ENCODE results near the gene KCNH1.

Gene KCNH1

DNA sequence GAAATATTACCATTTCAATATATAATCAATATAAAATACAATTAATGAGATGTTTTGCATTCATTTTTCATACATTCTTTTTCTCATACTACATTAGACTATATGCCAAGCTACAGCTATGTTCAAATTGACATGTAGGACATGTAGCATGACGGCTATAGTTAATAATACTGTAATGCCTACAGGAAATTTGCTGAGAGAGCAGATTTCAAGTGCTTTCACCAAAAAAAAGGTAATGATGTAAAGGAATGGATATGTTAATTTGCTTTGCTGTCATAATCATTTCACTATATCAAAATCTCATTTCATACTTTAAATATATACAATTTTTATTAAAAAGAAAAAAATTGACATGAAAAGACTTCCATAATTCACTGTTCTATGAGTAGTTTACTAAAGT lies 215.1 kb downstream of the KCNH1 start:
- no peak for DNase-seq (ENCODE audit: low spot score)

- DNase-seq (ENCODE audit: low spot score) = no peak
Measured at GRCh38 chr1:210917560-210918169, 216.3 kb downstream of the KCNH1 start.

DNA sequence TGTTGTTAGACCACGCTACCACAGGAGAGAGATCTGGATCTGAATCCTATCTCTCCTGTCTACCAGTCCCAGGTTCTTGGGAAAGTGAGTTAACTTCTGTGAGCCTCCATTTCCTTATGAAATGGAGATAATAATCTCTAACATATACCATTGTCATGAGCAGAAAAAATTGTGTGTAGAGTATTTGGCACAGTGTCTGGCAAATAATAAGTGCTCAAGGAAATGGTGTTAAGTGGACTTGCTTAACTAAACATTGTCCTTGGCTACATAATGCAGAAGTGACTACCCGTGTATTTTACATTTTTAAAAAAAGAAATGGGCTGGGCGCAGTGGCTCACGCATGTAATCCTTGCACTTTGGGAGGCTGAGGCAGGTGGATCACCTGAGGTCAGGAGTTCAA lies 217.4 kb downstream of the KCNH1 start:
- DNase-seq (ENCODE audit: low spot score) = no peak

DNA sequence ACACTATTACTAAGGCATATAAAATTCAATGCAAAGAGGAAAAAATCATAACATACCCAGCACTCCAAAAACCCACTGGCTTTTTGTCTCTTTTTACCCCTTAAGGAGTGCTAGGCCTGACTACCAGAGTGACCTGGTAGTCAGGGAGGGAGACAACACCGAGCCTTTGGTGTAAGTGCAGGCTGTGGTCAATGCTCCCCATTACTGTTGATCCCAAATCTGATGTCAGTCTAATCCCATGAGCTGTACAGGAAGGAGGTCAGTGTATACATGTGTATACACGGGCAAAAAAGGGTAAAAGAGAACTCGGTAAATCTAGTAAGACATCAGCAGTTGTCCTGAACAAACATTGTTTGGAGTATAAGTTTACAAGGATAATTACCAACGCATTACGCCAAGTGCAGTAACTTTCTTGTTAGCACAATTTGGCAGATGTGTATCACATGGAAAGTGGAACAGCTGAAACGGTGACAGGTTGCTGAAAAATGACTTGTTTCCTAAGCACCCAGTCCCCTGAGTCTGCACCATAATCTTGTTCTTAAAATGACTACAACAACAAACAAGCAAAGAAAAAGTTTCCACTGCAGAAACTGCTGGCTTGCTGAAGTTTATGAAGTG lies 217.9 kb downstream of the KCNH1 start:
- no peak for DNase-seq (ENCODE audit: low spot score)

- DNase-seq (ENCODE audit: low spot score) = no peak
Measured at GRCh38 chr1:210912752-210913151, 221.2 kb downstream of the KCNH1 start.

DNA sequence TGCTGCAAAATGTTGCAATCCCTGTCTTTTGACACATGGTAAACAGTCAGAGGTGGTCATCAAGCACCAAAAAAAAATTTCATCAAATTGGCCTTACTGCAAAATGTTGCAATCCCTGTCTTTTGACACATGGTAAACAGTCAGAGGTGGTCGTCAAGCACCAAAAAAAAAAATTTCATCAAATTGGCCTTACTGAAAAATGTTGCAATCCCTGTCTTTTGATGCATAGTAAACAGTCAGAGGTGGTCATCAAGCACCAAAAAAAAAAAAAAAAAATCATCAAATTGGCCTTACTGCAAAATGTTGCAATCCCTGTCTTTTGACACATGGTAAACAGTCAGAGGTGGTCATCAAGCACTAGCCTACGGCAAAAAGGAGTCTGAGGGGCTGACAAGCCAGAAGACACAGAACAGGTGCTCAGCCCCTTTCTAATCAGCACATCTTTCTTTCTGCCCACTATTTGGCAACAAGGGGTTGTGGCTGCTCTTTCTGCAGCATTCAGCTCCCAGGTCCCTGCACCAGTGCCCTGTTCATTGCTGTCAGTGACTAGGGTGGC lies 223.8 kb downstream of the KCNH1 start:
- DNase-seq (ENCODE audit: low spot score) = no peak

DNA sequence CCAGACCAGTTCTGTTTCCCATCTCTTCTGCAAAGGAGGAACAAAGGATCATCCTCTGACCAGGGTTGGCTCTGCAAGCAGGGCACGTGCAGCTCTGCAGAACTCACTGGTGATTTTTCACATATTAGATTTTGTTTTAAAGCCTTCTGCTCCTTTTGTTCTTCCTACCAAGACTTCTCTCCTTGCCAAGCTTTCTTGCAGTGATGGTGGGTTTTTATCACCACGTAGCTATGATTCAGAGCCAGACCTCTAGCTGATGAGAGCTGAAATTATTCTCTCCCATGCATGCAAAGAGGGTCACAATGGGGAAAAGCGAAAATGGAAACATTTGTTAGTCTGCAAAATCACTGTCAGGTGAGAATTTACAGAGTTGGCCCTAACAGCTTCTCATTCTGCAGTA lies 225.2 kb downstream of the KCNH1 start:
- DNase-seq (ENCODE audit: low spot score) = no peak

GRCh38 chr1:210908257-210908656 lies 225.7 kb downstream of the KCNH1 start:
- no peak for DNase-seq (ENCODE audit: low spot score)

DNA sequence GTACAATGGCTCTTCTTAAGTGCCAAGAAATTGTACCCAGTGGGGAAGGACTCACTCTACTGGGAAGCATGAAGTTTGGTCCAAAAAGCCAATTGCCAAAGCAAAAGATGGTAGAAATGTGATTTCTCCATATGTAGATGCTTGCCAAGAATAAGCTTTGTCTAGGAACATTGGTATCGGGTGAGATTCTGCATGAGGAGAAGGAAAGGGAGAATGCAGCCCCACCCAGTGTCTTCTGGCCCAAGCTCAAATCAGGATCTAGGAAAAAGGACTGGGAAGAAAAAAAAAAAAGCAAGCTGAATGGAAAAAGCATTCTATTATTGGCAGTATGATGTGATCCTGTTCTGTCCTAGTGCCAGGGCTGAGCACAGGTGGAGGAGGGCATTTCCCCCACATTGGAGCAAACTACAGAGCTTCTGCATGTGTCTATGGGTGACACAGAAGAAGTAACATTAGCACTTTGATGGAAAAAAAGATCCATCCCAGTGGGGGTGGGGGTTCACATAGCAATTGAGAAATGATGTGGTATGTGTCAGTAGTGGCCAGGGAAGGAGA lies 226.6 kb downstream of the KCNH1 start:
- no peak for DNase-seq (ENCODE audit: low spot score)

GRCh38 chr1:210905944-210906453 lies 227.9 kb downstream of the KCNH1 start:
- DNase-seq (ENCODE audit: low spot score) = no peak

- DNase-seq (ENCODE audit: low spot score) = no peak
Measured at GRCh38 chr1:210905365-210905904, 228.5 kb downstream of the KCNH1 start.

DNA sequence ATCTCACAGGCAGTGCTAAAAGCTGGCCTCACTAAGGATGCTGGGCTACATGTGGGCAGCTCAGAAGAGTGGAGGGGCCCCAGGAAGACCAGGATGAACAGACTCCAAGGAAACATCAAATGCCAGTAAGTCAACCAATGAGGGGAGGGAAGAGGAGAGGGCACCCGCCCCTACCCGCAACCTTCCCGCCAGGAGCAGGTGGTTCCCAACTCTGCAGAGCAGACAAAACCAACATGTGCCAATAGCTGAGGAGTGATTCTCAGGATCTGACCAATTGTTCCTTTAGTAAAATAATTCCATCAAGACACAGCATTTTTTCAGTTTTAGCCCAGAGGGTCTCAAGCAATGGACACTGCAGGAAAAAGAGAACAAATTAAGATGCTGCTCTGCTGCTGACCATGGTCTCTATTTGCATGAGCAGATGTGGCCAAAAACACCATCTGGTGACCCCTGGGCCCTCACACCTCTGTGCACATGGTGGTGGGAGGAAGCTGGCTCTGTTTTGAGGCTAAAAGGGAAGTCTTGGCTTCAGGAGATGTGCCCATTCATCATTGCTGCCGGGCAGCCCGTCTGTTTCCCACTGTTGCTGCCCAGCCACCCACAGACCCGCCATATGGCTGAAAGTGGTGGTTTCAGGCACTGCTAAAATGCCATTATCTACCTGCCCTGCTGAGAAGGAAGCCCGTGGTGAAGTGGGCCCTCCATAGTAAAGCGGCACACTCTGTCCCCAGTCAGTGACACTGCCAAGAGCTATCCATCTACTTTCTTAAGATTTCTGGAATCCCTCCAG lies 231.8 kb downstream of the KCNH1 start:
- no peak for DNase-seq (ENCODE audit: low spot score)

DNA sequence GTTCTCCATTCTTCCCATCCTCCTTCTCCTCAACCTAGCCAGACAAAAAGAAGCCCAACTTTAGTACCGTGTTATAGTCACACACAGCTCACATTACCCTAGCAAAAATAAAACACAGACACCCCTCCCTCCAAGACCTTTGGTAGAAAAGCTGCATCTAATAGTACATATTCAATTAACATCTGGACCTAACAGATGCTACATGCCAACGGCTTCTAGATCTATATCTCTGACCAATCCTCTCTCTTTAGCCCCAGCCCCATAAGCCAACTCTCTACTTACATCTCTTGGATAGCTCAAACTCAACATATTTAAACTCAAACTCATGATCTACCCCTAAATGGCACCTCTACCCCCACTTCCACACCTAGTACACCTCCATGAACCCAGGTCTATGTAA lies 233.1 kb downstream of the KCNH1 start:
- no peak for DNase-seq (ENCODE audit: low spot score)

- no peak for DNase-seq (ENCODE audit: low spot score)
Measured at GRCh38 chr1:210900079-210900478, 233.9 kb downstream of the KCNH1 start.

GRCh38 chr1:210899676-210900075 lies 234.3 kb downstream of the KCNH1 start:
- no peak for DNase-seq (ENCODE audit: low spot score)

DNA sequence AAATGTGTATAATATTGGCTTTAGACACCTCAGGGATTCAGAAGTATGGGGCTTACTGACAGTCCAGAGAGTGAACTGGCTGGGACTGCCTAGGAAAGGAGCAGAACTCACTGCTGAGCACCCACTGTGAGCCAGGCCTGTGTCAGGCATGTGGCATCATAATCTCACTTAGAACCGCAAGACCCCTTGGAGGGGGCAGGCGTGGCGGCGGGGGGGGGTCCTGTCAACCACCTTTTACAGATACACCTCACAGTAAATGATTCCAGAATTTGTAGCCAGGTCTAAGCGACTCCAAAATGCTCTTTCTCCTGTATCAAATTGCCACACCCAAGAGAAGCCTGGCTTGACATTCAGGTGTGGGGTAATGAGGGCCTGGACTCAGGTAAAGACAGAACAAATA lies 235.5 kb downstream of the KCNH1 start:
- no peak for DNase-seq (ENCODE audit: low spot score)

- no peak for DNase-seq (ENCODE audit: low spot score)
Measured at GRCh38 chr1:210883821-210884220, 250.1 kb downstream of the KCNH1 start.

- no peak for DNase-seq (ENCODE audit: low spot score)
Measured at GRCh38 chr1:210882414-210883221, 251.3 kb downstream of the KCNH1 start.

- DNase-seq (ENCODE audit: low spot score) = no peak
Measured at GRCh38 chr1:210878564-210878963, 255.4 kb downstream of the KCNH1 start.

DNA sequence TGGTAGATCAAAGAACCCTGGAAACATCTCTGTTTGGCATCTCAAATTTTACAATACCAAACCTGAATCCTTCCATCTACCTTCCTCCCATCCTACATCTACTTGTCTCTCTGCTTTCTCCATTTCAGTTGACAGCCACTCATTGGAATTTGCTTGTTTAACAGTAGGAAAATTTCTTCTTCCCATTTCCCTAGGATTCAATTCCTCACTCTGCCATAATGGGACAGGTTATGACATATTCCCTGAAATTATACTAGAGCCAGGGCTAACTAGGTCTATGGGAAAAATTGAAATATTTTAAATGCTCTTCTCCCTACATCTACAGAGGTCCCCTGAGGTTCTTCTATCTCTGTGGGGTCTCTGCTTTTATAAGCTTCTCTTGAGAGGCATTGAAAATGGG lies 257.7 kb downstream of the KCNH1 start:
- DNase-seq (ENCODE audit: low spot score) = no peak

- no peak for DNase-seq (ENCODE audit: low spot score)
Measured at GRCh38 chr1:210866532-210866931, 267.4 kb downstream of the KCNH1 start.

Measured in hepatic stellate cell (primary cell).